GM21390 (cell line): ENCODE data around the gene PCED1B.
"Not testable (repeated sequence)": the region's sequence is repeated elsewhere in the genome, so short reads cannot be mapped to it uniquely, and the experiment has no call there.

Experiments used
- ATAC-seq: cut with Tn5 transposase; IDR thresholded peaks from one replicate; pipeline ENCODE4 v1.9.1; 2021; ENCODE audit not compliant: unreplicated experiment

Gene PCED1B

GRCh38 chr12:47164116-47164515 is 84.7 kb downstream of the PCED1B start:
- no peak for ATAC-seq

GRCh38 chr12:47164724-47165439 is 85.5 kb downstream of the PCED1B start:
- no peak for ATAC-seq

GRCh38 chr12:47165934-47166333 is 86.5 kb downstream of the PCED1B start:
- ATAC-seq = no peak

- ATAC-seq = no peak
Observed at GRCh38 chr12:47166365-47166764, 86.9 kb downstream of the PCED1B start.

GRCh38 chr12:47170281-47170680 is 90.9 kb downstream of the PCED1B start:
- ATAC-seq = not testable (repeated sequence)

GRCh38 chr12:47178014-47178413 is 98.6 kb downstream of the PCED1B start:
- ATAC-seq = no peak

- ATAC-seq = not testable (repeated sequence)
Observed at GRCh38 chr12:47182164-47182938, 102.9 kb downstream of the PCED1B start.

GRCh38 chr12:47184229-47184628 is 104.8 kb downstream of the PCED1B start:
- no peak for ATAC-seq

GRCh38 chr12:47184813-47185212 is 105.4 kb downstream of the PCED1B start:
- ATAC-seq = no peak

- ATAC-seq = no peak
Observed at GRCh38 chr12:47186246-47186645, 106.8 kb downstream of the PCED1B start.

GRCh38 chr12:47188576-47189441 is 109.4 kb downstream of the PCED1B start:
- no peak for ATAC-seq

GRCh38 chr12:47189728-47190127 is 110.3 kb downstream of the PCED1B start:
- ATAC-seq = no peak

GRCh38 chr12:47190271-47190750 is 110.9 kb downstream of the PCED1B start:
- ATAC-seq = no peak

- no peak for ATAC-seq
Observed at GRCh38 chr12:47190905-47191304, 111.5 kb downstream of the PCED1B start.

- ATAC-seq = no peak
Observed at GRCh38 chr12:47192051-47192450, 112.6 kb downstream of the PCED1B start.

GRCh38 chr12:47193066-47193465 is 113.6 kb downstream of the PCED1B start:
- ATAC-seq = no peak

- no peak for ATAC-seq
Observed at GRCh38 chr12:47194501-47194900, 115.1 kb downstream of the PCED1B start.

- no peak for ATAC-seq
Observed at GRCh38 chr12:47200446-47200845, 121.0 kb downstream of the PCED1B start.

GRCh38 chr12:47201190-47201589 is 121.8 kb downstream of the PCED1B start:
- not testable (repeated sequence) for ATAC-seq

- ATAC-seq = no peak
Observed at GRCh38 chr12:47202176-47202575, 122.8 kb downstream of the PCED1B start.
